ENCODE results near the gene CDRT15L2.
"Not testable (repeated sequence)": the region's sequence is repeated elsewhere in the genome, so short reads cannot be mapped to it uniquely, and the experiment has no call there.

CDRT15L2 gene

DNA sequence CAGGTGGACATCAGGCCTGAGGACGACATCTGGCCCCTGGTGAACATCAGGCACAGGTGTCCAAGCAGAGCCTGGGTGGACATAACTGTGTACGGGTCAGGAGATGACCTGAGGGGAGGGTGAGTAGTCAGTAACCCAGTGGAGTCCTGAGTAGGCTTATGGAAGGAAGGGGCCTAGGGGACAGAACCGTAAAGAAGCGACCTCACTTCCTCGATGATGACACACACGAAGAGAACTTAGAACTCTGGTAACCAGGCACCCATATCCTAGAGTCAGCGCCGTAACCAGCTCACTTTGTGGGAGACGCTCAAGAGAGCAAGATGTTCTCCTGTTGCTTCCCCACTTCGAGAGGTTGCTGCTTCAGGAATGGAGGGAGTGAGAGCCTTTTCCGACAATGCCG, at the start of gene CDRT15L2:
CDRT15L2 (plus strand) TSS at position 301 of the 400 bp plus-strand sequence; CDS start at position 321, 20 bp downstream.
- not testable (repeated sequence) for DNase-seq

- not testable (repeated sequence) for DNase-seq
Observed at GRCh38 chr17:20530104-20530503, 49.4 kb upstream of the CDRT15L2 start.

GRCh38 chr17:20532544-20533090, 46.9 kb upstream of the CDRT15L2 start:
- not testable (repeated sequence) for DNase-seq

- not testable (repeated sequence) for DNase-seq
Observed at GRCh38 chr17:20533206-20533605, 46.3 kb upstream of the CDRT15L2 start.

- not testable (repeated sequence) for DNase-seq
Observed at GRCh38 chr17:20534711-20535550, 44.6 kb upstream of the CDRT15L2 start.

DNA sequence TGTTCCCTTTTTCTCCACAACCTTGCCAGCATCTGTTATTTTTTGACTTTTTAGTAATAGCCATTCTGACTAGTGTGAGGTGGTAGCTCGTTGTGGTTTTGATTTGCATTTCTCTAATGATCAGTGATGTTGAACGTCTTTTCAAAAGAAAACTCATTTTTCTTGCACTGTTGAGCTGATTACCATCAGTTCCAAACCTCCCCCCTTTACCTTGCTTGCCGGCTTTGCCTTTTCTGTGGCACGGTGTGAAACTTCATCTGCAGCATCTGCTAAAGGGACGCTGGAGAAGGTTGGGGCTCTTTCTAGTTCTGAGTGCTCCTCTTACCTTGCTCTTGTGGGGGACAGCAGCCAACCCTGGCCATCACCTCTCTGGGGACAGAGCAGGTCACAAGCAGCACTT, 39.1 kb upstream of the CDRT15L2 start:
- not testable (repeated sequence) for DNase-seq

- not testable (repeated sequence) for DNase-seq
Observed at GRCh38 chr17:20540865-20541264, 38.7 kb upstream of the CDRT15L2 start.

DNA sequence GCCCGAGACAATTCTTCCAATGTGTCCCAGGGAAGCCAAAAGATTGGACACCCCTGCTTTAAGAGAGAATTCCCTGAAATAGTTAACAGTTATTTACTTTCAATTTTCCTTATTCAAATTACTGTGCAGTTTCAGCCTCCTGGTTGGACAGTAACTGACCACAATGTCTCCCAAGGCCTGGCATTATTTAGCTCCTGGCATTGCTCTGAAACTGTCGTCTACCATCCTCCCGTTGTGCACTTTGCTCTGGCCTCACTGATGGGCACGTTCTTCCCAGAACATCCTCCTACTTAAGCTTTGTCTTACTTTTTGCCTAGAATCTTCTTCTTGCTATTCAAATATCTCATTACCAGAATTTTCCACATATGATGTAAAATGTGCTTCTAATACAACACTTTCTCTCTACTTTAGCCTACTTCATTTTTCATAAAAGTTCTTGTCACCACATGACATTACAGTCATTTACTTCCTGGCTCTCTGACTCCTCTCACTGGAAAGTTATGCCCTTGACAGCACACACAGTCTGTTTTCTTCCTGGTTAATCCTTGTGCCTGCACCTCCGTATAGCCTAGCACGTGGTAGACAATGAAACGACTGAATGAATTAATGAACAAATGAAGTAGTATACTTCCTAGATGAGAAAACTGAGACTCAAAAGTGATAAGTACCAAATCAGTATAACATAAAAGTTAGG, 37.5 kb upstream of the CDRT15L2 start:
- not testable (repeated sequence) for DNase-seq

GRCh38 chr17:20547923-20548322, 31.6 kb upstream of the CDRT15L2 start:
- DNase-seq: not testable (repeated sequence)

GRCh38 chr17:20552920-20553319, 26.6 kb upstream of the CDRT15L2 start:
- DNase-seq: not testable (repeated sequence)

GRCh38 chr17:20554728-20555127, 24.8 kb upstream of the CDRT15L2 start:
- DNase-seq: not testable (repeated sequence)

DNA sequence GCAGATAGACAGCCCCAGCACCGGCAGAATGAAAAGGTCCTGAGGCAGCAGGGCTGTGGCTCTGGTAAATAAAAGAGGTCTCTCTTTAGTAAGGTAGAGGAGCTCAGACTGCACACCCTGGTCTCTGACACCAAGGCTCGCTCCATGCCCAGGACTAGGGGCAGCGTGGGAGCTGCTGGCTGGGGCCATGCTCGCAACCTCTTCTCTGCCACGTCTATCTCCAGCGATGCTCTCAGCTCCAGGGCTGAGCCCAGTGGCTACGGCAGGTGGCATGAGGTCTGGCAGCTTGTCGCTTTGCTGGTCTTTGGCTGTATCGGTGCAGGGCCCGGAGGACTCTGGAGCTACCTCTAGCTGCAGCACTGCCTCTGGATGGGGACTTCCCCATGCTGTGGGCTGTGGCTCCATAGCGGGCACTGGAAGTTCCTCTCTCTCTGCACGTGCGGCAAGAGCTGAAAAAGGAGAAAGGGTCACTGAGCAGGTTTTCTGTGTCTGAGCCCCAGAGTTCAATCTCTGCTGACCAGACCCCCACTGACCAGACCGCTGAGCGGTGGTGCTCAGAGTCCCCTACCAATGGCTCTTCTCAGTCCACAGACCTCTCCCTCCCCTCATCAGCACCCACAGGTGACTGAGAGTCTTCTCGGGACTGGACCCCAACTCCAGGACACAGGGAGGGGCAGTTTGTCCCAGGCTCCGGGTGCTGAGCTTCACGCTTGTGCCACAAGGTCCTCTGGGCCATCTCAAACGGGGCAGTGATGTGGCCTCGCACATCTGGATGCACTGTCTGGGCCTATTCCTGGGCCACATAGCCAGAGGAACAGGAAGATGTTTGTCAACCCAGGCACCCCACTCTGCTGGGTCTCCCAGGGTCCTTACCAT, 24.2 kb upstream of the CDRT15L2 start:
- not testable (repeated sequence) for DNase-seq

DNA sequence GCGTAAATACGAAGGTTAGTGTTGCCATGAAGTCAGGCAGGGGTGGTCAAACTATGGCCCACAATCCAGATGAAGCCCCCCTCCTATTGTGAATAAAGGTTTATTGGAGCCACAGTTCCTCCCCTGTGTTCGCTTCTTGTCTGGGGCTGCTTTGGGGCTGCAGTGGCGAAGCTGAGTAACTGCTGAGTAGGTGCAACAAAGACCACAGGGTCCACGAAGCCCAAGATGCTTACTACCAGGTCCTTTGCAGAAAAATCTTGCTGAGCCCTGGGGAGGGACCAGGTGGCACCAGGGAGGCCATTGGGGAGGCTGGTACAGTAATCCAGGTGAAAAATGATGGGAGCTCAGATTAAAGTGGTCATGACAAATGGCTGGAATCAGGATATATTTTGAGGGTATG, 21.4 kb upstream of the CDRT15L2 start:
- not testable (repeated sequence) for DNase-seq

GRCh38 chr17:20559018-20559417, 20.5 kb upstream of the CDRT15L2 start:
- DNase-seq: not testable (repeated sequence)

- DNase-seq: no peak
Observed at GRCh38 chr17:20562587-20562986, 16.9 kb upstream of the CDRT15L2 start.

DNA sequence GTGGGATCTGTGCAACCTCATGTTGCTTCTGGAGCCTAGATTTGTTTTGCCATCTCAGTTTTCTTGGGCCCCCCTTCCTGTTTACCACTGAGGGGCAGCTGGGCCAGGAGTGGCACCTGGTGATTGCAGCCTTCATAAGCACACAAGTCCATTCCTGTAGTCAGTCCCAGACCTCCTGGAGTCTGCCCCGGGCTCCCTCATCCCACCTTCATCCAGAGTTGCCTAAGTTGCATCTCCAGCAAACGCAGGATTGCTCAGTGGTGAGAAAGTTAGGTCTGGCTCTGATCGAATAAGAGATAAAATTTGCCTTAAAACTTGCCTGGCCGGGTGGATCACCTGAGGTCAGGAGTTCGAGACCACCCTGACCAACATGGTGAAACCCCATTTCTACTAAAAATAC, 14.3 kb upstream of the CDRT15L2 start:
- not testable (repeated sequence) for DNase-seq

DNA sequence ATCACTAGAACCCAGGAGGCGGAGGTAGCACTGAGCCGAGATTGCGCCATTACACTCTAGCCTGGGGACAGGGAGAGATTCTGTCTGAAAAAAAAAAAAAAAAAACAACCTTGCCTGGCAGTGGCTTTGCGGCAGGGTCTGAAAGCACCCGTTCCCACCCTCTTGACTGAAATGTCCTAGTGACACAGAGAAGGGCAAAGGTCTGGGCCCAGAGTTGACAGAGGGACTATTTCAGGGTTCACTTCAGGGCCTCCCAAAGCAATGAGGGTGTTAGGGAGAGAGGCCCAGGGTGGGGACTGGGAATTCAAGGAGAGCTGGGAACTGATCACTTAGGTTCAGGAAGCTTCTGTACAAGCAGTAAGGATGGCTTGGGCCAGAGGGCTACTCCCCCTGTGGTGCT, 13.8 kb upstream of the CDRT15L2 start:
- no peak for DNase-seq

DNA sequence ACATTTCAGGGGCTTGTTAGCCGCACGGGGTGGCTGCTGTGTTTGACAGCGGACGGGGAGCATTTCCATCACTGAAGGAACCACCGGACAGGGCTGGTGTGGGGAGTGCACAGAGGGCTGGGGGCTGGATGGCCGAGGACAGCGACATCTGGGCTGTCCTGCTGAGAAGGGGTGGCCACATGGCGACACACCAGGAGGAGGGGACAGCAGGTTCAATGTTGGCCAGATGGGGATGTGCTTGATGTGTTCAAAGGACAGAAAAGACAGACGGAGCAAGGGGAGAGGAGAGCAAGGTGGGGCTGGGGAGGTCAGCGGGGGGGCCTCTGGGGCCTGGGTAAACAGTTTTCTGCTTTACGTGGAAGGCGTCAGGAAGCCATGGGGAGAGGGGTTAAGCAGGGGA, 12.8 kb upstream of the CDRT15L2 start:
- DNase-seq: not testable (repeated sequence)

GRCh38 chr17:20567421-20567820, 12.1 kb upstream of the CDRT15L2 start:
- not testable (repeated sequence) for DNase-seq

DNA sequence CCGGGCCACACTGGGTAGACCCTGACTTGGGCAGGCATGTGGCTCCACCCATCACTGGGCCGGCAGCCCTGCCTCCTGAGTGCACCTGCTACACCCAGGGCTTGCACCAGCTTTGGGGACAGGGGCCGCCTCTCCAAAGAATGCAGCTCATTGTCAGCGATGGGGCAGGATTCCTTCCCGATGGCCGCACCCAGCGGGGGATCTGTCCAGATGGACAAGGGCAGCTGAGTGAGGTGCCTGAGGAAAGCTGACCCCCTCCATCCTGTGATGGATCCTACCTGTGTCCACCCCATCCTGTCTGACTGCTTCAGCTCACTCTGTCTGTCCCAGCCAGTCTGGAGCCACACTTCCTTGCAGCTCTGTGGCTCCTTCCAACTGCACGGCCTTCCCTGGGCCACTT, 10.9 kb upstream of the CDRT15L2 start:
- not testable (repeated sequence) for DNase-seq

DNA sequence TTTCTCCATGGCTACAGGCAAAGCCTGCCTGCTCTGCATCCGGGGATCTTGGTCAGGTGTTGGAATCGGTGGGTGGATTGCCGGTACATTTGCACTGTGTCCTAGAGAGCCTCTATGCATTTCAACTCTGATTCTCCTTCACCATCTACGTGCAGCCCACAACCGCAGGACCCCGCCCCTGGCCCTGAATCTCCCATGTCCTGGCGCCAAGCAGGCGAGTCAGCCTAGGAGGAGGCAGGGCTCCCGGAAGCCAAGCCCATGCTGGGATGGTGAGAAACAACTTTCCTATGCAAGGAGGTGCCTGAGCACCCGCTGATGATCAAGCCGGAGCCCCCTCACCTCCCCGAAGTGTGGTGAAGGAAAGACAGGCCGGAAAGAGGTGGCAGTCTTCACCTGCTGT, 7.9 kb upstream of the CDRT15L2 start:
- DNase-seq: not testable (repeated sequence)

- not testable (repeated sequence) for DNase-seq
Observed at GRCh38 chr17:20573216-20573615, 6.3 kb upstream of the CDRT15L2 start.
